Gastrocnemius medialis (tissue), 4 donors: ENCODE results near the gene BCL10. TPM values are rescaled to one million over a fixed set of nuclear protein-coding genes. Genes with fewer than 3 reads are reported as not detected.

Experiments
- ATAC-seq, 2 donors: fragments of 150-250 bp; one replicate each; pipeline ENCODE4 v1.9.1; 2016
- DNase-seq, 2 donors: peaks; one replicate each; pipeline ENCODE4 v3.0.0-alpha.2; 2019
- H3K27ac ChIP-seq, 4 donors: fragments of 200-600 bp; sonication (generic); 1 replicate in 1 of 4; 2 replicates in 3 of 4; pipeline ENCODE4 v1.5.1; 2016 to 2018; ENCODE audit warnings: mild to moderate bottlenecking in 2 of 4, moderate library complexity in 1 of 4
- H3K27me3 ChIP-seq, 3 donors: fragments of 200-600 bp; sonication (generic) in 2 of 3; 1 replicate in 1 of 3; 2 replicates in 2 of 3; pipeline versions ENCODE4 v1.5.1 to v1.6.0; 2016 to 2019; ENCODE audit warnings: mild to moderate bottlenecking in 1 of 3, moderate library complexity in 1 of 3
- H3K36me3 ChIP-seq, 2 donors: fragments of 200-600 bp; sonication (generic) in 1 of 2; one replicate each; pipeline ENCODE4 v1.5.1; 2017 to 2018
- H3K4me1 ChIP-seq, 2 donors: fragments of 200-600 bp; sonication (generic) in 1 of 2; one replicate each; pipeline ENCODE4 v1.5.1; 2016 to 2017; ENCODE audit warnings: mild to moderate bottlenecking in 2 of 2
- H3K4me3 ChIP-seq, 4 donors: fragments of 200-600 bp; sonication (generic) in 3 of 4; 1 replicate in 1 of 4; 2 replicates in 3 of 4; pipeline ENCODE4 v1.5.1; 2016 to 2019; ENCODE audit warnings: mild to moderate bottlenecking in 2 of 4
- H3K9me3 ChIP-seq, 3 donors: fragments of 200-600 bp; sonication (generic) in 2 of 3; 1 replicate in 1 of 3; 2 replicates in 2 of 3; pipeline ENCODE4 v1.5.1; 2016 to 2019
- POLR2A ChIP-seq, 2 donors: fragments of 450-650 bp; IDR thresholded peaks; one replicate each; pipeline ENCODE4 v1.6.1; 2017; ENCODE audit warnings: antibody characterized with exemption in 2 of 2, mild to moderate bottlenecking in 2 of 2, moderate library complexity in 2 of 2
- in situ Hi-C, 4 donors: fragments of 200-750 bp; cut with MboI; loops; one replicate each; pipeline versions ENCODE4 v1.15.0 to v1.8.0; 2017; ENCODE audit warnings: low sequenced_read_pairs in 4 of 4
- intact Hi-C: fragments of 100-400 bp; cut with DNase I; formaldehyde crosslinking; loops from one replicate; pipeline ENCODE4 v1.15.1; 2023; ENCODE audit warnings: low total_unique reads
- total RNA-seq, 4 donors: library from RNA; depleted of rRNA; stranded (reverse); fragments of >200 nt; gene quantifications; one replicate each; pipeline versions ENCODE4 v1.1.0 to v1.2.3, GENCODE V29; 2016
- TF ChIP-seq, protein P1 (sequence below), 5 experiments: fragments of 450-650 bp in 3 of 5; fragments of 200-600 bp in 2 of 5; sonication (generic) in 2 of 5; IDR thresholded peaks in 4 of 5; conservative IDR thresholded peaks in 1 of 5; 1 replicate in 4 of 5; 2 replicates in 1 of 5; pipeline ENCODE4 v1.5.1; 2016 to 2019; ENCODE audit warnings: antibody characterized with exemption in 5 of 5, mild to moderate bottlenecking in 3 of 5, moderate library complexity in 3 of 5

The BCL10 gene
- total RNA-seq, 4 donors from 2014 or later = 4.3 to 6.4 (median 5.4) TPM

DNA sequence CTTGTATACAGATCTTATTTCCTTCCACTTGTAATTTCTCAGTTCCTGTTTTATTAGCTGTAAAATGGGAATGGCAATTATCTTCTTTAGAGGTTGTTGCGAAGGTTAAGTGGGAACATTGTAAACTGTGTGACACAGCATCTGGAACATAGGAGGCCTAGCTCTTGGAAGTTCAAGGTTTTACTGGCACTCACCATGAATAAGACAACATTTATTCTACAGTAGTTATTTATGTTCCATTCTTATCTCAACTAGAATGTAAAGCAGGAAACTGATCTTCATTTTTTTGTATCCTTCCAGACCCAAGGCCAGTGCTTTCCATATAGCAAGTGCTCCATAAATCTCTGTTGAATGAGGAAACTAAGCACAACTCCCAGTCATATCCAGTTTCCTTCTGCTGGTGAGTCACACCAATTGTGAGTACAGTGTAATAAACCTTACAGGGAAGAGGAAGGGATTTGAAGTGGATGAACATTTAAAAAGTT lies 1.4 kb downstream of the BCL10 start:
- Histone ChIP-seq H3K27me3 (no peaks in the 10 kb centered on the region), H3K27ac (peak overlapping the region; percentile 96 to 99 (median 98)), H3K9me3 (no peaks in the 10 kb centered on the region), H3K4me3 (peak overlapping the region; percentile 83 to 99 (median 93)), H3K4me1 (peaks cover 23 to 27% of the 10 kb centered on the region in 2 donors), H3K36me3 (peaks cover 0 to 4% of the 10 kb centered on the region in 2 donors)
- in situ Hi-C loops = loop anchor here in 1 of 4 donors (25.0 kb wide), 1 partner anchor 588 kb away; the partner anchor contains the start of gene SSX2IP
- ATAC-seq = peak; percentile 51 to 57
- DNase-seq = no peak
- intact Hi-C loops = loop anchor here (1.0 to 5.0 kb wide), 2 partner anchors 16 to 73 kb away; partner anchors contain the start of genes C1orf52 and SYDE2
- TF ChIP-seq POLR2A (IDR thresholded peaks at IDR 0.05) = no peak
- TF ChIP-seq, protein P1, sequence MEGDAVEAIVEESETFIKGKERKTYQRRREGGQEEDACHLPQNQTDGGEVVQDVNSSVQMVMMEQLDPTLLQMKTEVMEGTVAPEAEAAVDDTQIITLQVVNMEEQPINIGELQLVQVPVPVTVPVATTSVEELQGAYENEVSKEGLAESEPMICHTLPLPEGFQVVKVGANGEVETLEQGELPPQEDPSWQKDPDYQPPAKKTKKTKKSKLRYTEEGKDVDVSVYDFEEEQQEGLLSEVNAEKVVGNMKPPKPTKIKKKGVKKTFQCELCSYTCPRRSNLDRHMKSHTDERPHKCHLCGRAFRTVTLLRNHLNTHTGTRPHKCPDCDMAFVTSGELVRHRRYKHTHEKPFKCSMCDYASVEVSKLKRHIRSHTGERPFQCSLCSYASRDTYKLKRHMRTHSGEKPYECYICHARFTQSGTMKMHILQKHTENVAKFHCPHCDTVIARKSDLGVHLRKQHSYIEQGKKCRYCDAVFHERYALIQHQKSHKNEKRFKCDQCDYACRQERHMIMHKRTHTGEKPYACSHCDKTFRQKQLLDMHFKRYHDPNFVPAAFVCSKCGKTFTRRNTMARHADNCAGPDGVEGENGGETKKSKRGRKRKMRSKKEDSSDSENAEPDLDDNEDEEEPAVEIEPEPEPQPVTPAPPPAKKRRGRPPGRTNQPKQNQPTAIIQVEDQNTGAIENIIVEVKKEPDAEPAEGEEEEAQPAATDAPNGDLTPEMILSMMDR (IDR thresholded peaks at IDR 0.05 in 4 of 5, conservative IDR thresholded peaks at IDR 0.05 in 1 of 5) = no peak

DNA sequence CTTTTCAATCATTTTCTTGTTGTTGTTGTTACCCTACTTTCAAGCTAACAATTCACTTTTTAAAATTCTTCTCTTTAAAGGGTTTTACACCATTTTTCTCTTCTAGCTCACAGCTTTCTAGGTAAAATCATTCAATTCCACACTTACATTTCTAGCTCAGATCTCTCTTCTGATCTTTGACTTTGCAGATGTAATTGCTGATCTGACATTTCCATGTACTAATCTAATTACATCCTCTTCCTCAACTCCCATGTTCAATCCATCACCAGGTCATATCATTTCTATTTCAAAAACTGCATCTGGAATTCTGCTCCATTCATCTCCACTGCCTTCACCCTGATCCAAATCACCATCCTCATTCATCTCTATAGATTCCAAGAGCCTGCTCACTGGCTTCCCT lies 3.0 kb downstream of the BCL10 start:
- no peak overlapping the region for H3K4me3 ChIP-seq
- TF ChIP-seq POLR2A (IDR thresholded peaks at IDR 0.05) = no peak
- TF ChIP-seq, protein P1 (IDR thresholded peaks at IDR 0.05 in 4 of 5, conservative IDR thresholded peaks at IDR 0.05 in 1 of 5) = no peak
- ATAC-seq (no peak), DNase-seq (no peak)
- no peaks in the 10 kb centered on the region for H3K27me3 ChIP-seq
- no peaks in the 10 kb centered on the region for H3K9me3 ChIP-seq
- in situ Hi-C loops = loop anchor here in 1 of 4 donors (25.0 kb wide), 1 partner anchor 586 kb away; the partner anchor contains the start of gene SSX2IP
- intact Hi-C loops = no loop called here
- H3K27ac ChIP-seq = no peak overlapping the region
- peaks cover 0 to 17% of the 10 kb centered on the region in 2 donors for H3K36me3 ChIP-seq
- H3K4me1 ChIP-seq = peaks cover 19 to 23% of the 10 kb centered on the region in 2 donors

DNA sequence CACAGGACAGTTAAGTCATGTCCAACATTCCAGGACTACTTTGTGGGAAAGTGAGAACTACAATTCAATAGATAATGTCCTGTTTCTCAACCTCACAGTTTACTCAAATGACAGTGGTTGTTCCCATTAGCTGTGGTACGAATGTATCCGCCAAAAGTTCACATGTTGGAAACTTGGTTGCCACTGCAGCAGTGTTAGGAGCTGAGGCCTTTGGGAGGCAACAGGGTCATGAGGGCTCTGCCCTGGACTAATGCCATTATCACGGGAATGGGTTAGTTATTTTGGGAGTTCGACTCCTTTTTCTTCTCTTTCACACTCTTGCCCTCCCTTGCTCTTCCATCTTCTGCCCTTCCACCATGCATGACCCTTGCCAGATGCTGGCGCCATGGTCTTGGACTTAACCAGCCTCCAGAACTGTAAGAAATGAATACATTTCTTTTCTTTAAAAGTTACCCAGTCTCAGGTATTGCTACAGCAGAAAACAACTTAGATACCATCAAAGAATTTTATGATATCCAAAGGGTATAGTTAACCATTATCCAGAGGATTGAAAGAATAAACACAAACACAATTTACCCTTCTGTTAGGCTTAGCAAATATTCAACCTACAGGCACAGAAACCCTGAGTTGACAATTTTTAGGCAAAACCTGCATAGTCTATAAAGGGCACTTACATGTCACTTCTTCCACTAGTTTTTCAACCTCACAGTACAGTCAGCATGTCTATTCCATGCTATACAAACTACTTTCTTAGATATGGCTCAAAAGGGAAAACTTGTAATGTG lies 7.4 kb downstream of the BCL10 start:
- TF ChIP-seq, protein P1 (IDR thresholded peaks at IDR 0.05 in 4 of 5, conservative IDR thresholded peaks at IDR 0.05 in 1 of 5) = no peak
- no peak for TF ChIP-seq POLR2A (IDR thresholded peaks at IDR 0.05)
- H3K27me3 ChIP-seq = no peaks in the 10 kb centered on the region
- no peaks in the 10 kb centered on the region for H3K9me3 ChIP-seq
- DNase-seq = no peak
- intact Hi-C loops = no loop called here
- peaks cover 1 to 8% of the 10 kb centered on the region in 2 donors for H3K4me1 ChIP-seq
- no peak overlapping the region for H3K4me3 ChIP-seq
- no peak for ATAC-seq
- in situ Hi-C loops = loop anchor here in 1 of 4 donors (25.0 kb wide), 1 partner anchor 582 kb away; the partner anchor contains the start of gene SSX2IP
- H3K27ac ChIP-seq = no peak overlapping the region
- peaks cover 0 to 44% of the 10 kb centered on the region in 2 donors for H3K36me3 ChIP-seq

DNA sequence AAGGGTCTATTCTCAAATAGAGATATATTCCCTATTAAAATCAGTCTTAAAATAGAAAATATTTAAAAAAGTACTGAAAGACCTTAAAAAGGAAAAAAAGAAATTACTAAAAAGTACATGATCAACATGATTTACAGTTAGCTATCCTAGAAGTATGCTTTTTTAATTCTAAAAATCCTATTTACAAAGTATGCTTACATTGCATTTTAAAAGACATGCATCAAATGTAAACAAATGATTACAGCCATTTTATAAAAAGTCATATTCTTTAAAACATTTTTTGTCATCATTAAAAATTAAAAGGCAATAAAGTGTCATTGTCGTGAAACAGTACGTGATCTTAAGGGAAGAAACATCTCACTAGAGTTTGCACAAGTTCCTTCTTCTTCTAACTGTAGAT lies 9.1 kb downstream of the BCL10 start:
- Histone ChIP-seq H3K4me1 (no peaks in the 10 kb centered on the region), H3K36me3 (peaks cover 0 to 44% of the 10 kb centered on the region in 2 donors), H3K9me3 (no peaks in the 10 kb centered on the region), H3K27ac (no peak overlapping the region), H3K27me3 (no peaks in the 10 kb centered on the region), H3K4me3 (no peak overlapping the region)
- in situ Hi-C loops = loop anchor here in 1 of 4 donors (25.0 kb wide), 1 partner anchor 580 kb away; the partner anchor contains the start of gene SSX2IP
- TF ChIP-seq, protein P1 (IDR thresholded peaks at IDR 0.05 in 4 of 5, conservative IDR thresholded peaks at IDR 0.05 in 1 of 5) = no peak
- TF ChIP-seq POLR2A (IDR thresholded peaks at IDR 0.05) = no peak
- DNase-seq = no peak
- intact Hi-C loops = no loop called here
- ATAC-seq = no peak
